Naive thymus-derived CD4-positive, alpha-beta T cell (primary cell): Measurements from ENCODE around the gene ZNF92. TPM values are rescaled to one million over a fixed set of nuclear protein-coding genes. Genes with fewer than 3 reads are reported as not detected.
"Not testable (repeated sequence)": the region's sequence is repeated elsewhere in the genome, so short reads cannot be mapped to it uniquely, and the experiment has no call there.

Source experiments
- ATAC-seq: fragments of 150-1000 bp; cut with Tn5 transposase; 2 replicates; pipeline ENCODE4 v1.10.0; 2021; ENCODE audit warnings: mild to moderate bottlenecking, moderate library complexity
- CTCF ChIA-PET: fragments of 350-600 bp; sonication (Branson Sonifier 250); formaldehyde crosslinking; loops from one replicate; lab custom pipeline; 2021; ENCODE audit warnings: antibody characterized with exemption; lab: Charles Lee
- POLR2A ChIA-PET: fragments of 350-600 bp; sonication (Branson Sonifier 250); formaldehyde crosslinking; loops from one replicate; lab custom pipeline; 2021; ENCODE audit warnings: antibody characterized with exemption, inconsistent platforms; lab: Charles Lee
- DNase-seq, 9 donors: peaks; one replicate each; pipeline versions ENCODE4 v3.0.0 to v3.0.0-alpha.2; 2020 to 2022; ENCODE audit warnings: mixed read lengths in 1 of 9
- H3K27ac ChIP-seq: one replicate; pipeline ENCODE4 v1.7.0; 2013; ENCODE audit warnings: mild to moderate bottlenecking, low read depth, low read length, moderate library complexity
- H3K27me3 ChIP-seq, 2 donors: one replicate each; pipeline ENCODE4 v1.7.0; 2013; ENCODE audit warnings: low read length in 2 of 2, mild to moderate bottlenecking in 2 of 2, moderate library complexity in 2 of 2; ENCODE audit not compliant: control insufficient read depth in 2 of 2, insufficient read depth in 2 of 2
- H3K36me3 ChIP-seq, 3 experiments: 1 replicate in 2 of 3; 2 replicates in 1 of 3; pipeline ENCODE4 v1.7.0; 2013; ENCODE audit warnings: low read length in 3 of 3, mild to moderate bottlenecking in 3 of 3, moderate library complexity in 1 of 3; ENCODE audit not compliant: insufficient read depth in 3 of 3, control insufficient read depth in 2 of 3
- H3K4me1 ChIP-seq, 2 donors: one replicate each; pipeline ENCODE4 v1.7.0; 2013; ENCODE audit warnings: low read length in 2 of 2, mild to moderate bottlenecking in 2 of 2, moderate library complexity in 1 of 2; ENCODE audit not compliant: control insufficient read depth in 2 of 2, insufficient read depth in 2 of 2
- H3K4me3 ChIP-seq: 2 replicates; pipeline ENCODE4 v1.7.0; 2013; ENCODE audit warnings: mild to moderate bottlenecking, low read length
- H3K9me3 ChIP-seq, 3 experiments: 1 replicate in 2 of 3; 2 replicates in 1 of 3; pipeline ENCODE4 v1.7.0; 2013; ENCODE audit warnings: low read length in 3 of 3; ENCODE audit not compliant: control insufficient read depth in 2 of 3
- H3K27ac Mint-ChIP-seq, 9 donors: one replicate each; pipeline ENCODE4 v1.8.0; 2020 to 2022; ENCODE audit warnings: mixed read lengths in 9 of 9, mild to moderate bottlenecking in 8 of 9, moderate library complexity in 5 of 9, inconsistent platforms in 2 of 9
- H3K27me3 Mint-ChIP-seq, 5 donors: one replicate each; pipeline ENCODE4 v1.8.0; 2021 to 2022; ENCODE audit warnings: mixed read lengths in 5 of 5, mild to moderate bottlenecking in 1 of 5
- H3K36me3 Mint-ChIP-seq, 5 donors: one replicate each; pipeline ENCODE4 v1.8.0; 2020 to 2022; ENCODE audit warnings: mixed read lengths in 5 of 5, mild to moderate bottlenecking in 3 of 5, inconsistent platforms in 1 of 5
- H3K4me1 Mint-ChIP-seq, 7 donors: one replicate each; pipeline ENCODE4 v1.8.0; 2020 to 2022; ENCODE audit warnings: mixed read lengths in 7 of 7, mild to moderate bottlenecking in 3 of 7, inconsistent platforms in 1 of 7
- H3K4me3 Mint-ChIP-seq, 10 donors: one replicate each; pipeline ENCODE4 v1.8.0; 2020 to 2022; ENCODE audit warnings: mild to moderate bottlenecking in 10 of 10, mixed read lengths in 10 of 10, moderate library complexity in 6 of 10, inconsistent platforms in 2 of 10
- H3K9me3 Mint-ChIP-seq, 11 donors: one replicate each; pipeline ENCODE4 v1.8.0; 2020 to 2022; ENCODE audit warnings: mixed read lengths in 11 of 11, mild to moderate bottlenecking in 4 of 11, inconsistent platforms in 1 of 11, moderate library complexity in 1 of 11
- intact Hi-C, 2 donors: fragments of 100-400 bp; cut with micrococcal nuclease; formaldehyde crosslinking; loops; one replicate each; pipeline ENCODE4 v1.15.1; 2023
- polyA plus RNA-seq, 2 donors: library from polyadenylated mRNA; unstranded; fragments of 300-500 nt; fragmentation: Illumina TruSeq; gene quantifications; one replicate each; pipeline ENCODE4 v1.2.3, GENCODE V29; 2021
- total RNA-seq, 6 experiments: library from RNA in 5 of 6; stranded (reverse) in 5 of 6; gene quantifications; 1 replicate in 5 of 6; 2 replicates in 1 of 6; pipeline ENCODE4 v1.2.3 and lab custom pipeline; 2021 to 2026

ZNF92 gene
- total and polyA plus RNA-seq, 7 experiments from 2014 or later, result 8.4 to 22.5 (median 18.5) TPM

DNA sequence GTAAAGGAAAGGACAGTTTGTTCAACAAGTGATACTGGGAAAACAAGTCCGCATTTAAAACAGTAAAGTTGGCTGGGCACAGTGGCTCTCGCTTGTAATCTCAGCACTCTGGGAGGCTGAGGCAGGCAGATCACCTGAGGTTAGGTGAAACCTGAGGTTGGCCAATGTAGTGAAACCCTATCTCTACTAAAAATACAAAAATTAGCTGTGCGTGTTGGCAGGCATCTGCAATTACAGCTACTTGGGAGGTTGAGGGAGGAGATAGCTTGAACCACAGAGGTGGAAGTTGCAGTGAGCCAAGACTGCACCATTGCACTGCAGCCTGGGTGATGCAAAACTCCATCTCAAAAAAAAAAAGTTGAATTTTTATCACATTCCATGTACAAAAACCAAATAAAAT lies 35.7 kb downstream of the ZNF92 start:
- ATAC-seq (no peak), DNase-seq (no peak)
- Mint-ChIP-seq H3K4me1 (no peaks in the 10 kb centered on the region), H3K27ac (no peak overlapping the region), H3K9me3 (peaks cover 5 to 61% (median 29%) of the 10 kb centered on the region in 11 donors), H3K27me3 (peaks cover 0 to 10% (median 5%) of the 10 kb centered on the region in 5 donors), H3K4me3 (no peak overlapping the region), H3K36me3 (peaks cover 0 to 17% (median 6%) of the 10 kb centered on the region in 5 donors)
- Histone ChIP-seq H3K4me3 (no peak overlapping the region), H3K9me3 (peaks cover 0 to 32% (median 5%) of the 10 kb centered on the region in 3 experiments), H3K27ac (no peak overlapping the region), H3K27me3 (no peaks in the 10 kb centered on the region), H3K36me3 (no peaks in the 10 kb centered on the region), H3K4me1 (no peaks in the 10 kb centered on the region)
- ChIA-PET POLR2A (no interaction called here), CTCF (no interaction called here)
- intact Hi-C loops, result no loop called here

DNA sequence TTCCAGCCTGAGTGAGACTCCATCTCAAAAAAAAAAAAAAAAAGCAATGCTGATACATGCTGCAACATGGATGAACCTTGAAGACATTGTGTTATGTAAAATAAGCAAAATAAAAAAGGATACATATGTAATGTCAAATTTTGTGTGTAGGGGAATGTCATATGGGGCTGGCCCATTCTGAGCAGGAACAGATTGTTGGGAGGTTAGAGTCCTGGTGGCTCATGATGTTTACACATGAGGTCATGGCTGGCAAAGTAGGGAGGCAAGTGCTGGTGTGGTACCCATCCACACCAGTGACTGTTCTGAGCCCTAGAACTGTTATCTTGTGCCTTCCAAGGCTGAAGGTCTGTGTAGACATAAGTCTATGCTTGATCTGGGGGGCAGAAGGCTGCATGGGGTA lies 37.6 kb downstream of the ZNF92 start:
- peaks cover 0 to 9% (median 0%) of the 10 kb centered on the region in 5 donors for H3K36me3 Mint-ChIP-seq
- H3K9me3 Mint-ChIP-seq, result peaks cover 8 to 55% (median 17%) of the 10 kb centered on the region in 11 donors
- no peak overlapping the region for H3K27ac Mint-ChIP-seq
- ATAC-seq (no peak), DNase-seq (no peak)
- Histone ChIP-seq H3K9me3 (peaks cover 0 to 13% (median 0%) of the 10 kb centered on the region in 3 experiments), H3K27me3 (no peaks in the 10 kb centered on the region), H3K36me3 (no peaks in the 10 kb centered on the region), H3K27ac (no peak overlapping the region), H3K4me3 (no peak overlapping the region), H3K4me1 (no peaks in the 10 kb centered on the region)
- peaks cover 0 to 11% (median 9%) of the 10 kb centered on the region in 5 donors for H3K27me3 Mint-ChIP-seq
- intact Hi-C loops, result no loop called here
- ChIA-PET CTCF (no interaction called here), POLR2A (no interaction called here)
- no peaks in the 10 kb centered on the region for H3K4me1 Mint-ChIP-seq
- H3K4me3 Mint-ChIP-seq, result no peak overlapping the region

- no peak overlapping the region for H3K4me3 Mint-ChIP-seq
- POLR2A ChIA-PET, result no interaction called here
- H3K4me1 Mint-ChIP-seq, result no peaks in the 10 kb centered on the region
- Histone ChIP-seq H3K27me3 (no peaks in the 10 kb centered on the region), H3K4me1 (no peaks in the 10 kb centered on the region), H3K4me3 (no peak overlapping the region), H3K27ac (no peak overlapping the region), H3K9me3 (peaks cover 0 to 16% (median 0%) of the 10 kb centered on the region in 3 experiments), H3K36me3 (no peaks in the 10 kb centered on the region)
- no peak overlapping the region for H3K27ac Mint-ChIP-seq
- peaks cover 0 to 7% (median 5%) of the 10 kb centered on the region in 5 donors for H3K36me3 Mint-ChIP-seq
- H3K9me3 Mint-ChIP-seq, result peaks cover 9 to 84% (median 37%) of the 10 kb centered on the region in 11 donors
- CTCF ChIA-PET, result no interaction called here
- DNase-seq, result no peak
- intact Hi-C loops, result no loop called here
- peaks cover 0 to 12% (median 5%) of the 10 kb centered on the region in 5 donors for H3K27me3 Mint-ChIP-seq
- no peak for ATAC-seq
Observed at GRCh38 chr7:65422670-65423069, 49.0 kb downstream of the ZNF92 start.

DNA sequence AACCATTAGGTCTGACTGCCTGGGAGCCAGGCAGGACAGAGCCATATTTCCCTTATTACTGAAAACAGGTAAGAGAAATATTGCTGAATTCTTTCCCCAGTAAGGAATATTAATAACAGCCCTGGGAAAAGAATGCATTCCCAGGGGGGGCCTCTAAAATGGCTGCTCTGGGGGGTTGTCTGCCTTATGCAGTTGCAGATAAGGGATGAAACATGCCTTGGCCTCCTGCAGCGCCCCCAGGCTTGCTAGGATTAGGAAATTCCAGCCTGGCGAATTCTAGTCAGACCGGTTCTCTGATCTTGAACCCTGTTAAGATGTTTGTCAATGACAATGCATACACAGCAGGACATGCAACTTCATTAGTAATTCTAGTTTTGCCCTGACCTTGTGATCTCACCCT lies 49.6 kb downstream of the ZNF92 start:
- H3K27me3 Mint-ChIP-seq, result peaks cover 0 to 12% (median 5%) of the 10 kb centered on the region in 5 donors
- H3K36me3 Mint-ChIP-seq, H3K4me1 Mint-ChIP-seq, CTCF ChIA-PET, H3K27ac ChIP-seq, H3K27me3 ChIP-seq, H3K4me3 Mint-ChIP-seq, intact Hi-C loops, H3K36me3 ChIP-seq, H3K4me1 ChIP-seq, ATAC-seq, POLR2A ChIA-PET, DNase-seq, H3K27ac Mint-ChIP-seq, H3K4me3 ChIP-seq: not testable (repeated sequence)
- peaks cover 0 to 16% (median 0%) of the 10 kb centered on the region in 3 experiments for H3K9me3 ChIP-seq
- H3K9me3 Mint-ChIP-seq, result peaks cover 9 to 86% (median 40%) of the 10 kb centered on the region in 11 donors

DNA sequence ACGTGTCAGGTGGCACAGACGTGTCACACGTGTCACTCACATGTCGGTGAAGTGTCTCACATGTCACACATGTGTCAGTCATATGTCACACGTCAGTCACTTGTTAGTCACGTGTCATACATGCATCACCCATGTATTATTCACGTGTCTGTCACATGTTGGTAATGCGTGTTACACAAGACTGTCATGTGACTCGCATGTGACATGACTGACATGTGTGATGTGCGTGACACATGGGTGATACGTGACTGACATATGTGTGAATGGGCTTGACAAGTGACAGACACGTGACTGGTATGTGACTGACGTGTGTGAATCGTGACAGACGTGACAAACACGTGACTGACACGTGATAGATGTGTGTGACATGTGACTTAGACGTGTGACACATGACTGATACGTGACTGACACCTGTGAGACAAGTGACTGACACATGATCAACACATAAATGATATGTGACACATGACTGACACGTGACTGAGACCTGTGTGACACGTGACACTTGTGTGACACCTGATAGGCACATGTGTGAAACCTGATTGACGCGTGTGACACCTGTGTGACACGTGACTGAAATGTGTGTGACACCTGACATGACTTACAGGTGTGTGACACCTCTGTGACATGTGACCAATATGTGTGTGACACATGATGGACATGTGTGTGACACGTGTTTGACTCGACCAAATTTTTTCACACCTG lies 56.1 kb downstream of the ZNF92 start:
- Mint-ChIP-seq H3K4me1 (peaks cover 0 to 2% (median 0%) of the 10 kb centered on the region in 7 donors), H3K4me3 (no peak overlapping the region), H3K27ac (no peak overlapping the region), H3K27me3 (peaks cover 0 to 12% (median 0%) of the 10 kb centered on the region in 5 donors), H3K9me3 (peaks cover 9 to 63% (median 22%) of the 10 kb centered on the region in 11 donors), H3K36me3 (peaks cover 0 to 7% (median 4%) of the 10 kb centered on the region in 5 donors)
- ChIA-PET POLR2A (no interaction called here), CTCF (no interaction called here)
- no peaks in the 10 kb centered on the region for H3K4me1 ChIP-seq
- DNase-seq, result no peak
- no peak overlapping the region for H3K27ac ChIP-seq
- H3K4me3 ChIP-seq, result no peak overlapping the region
- H3K36me3 ChIP-seq, result no peaks in the 10 kb centered on the region
- H3K27me3 ChIP-seq, result no peaks in the 10 kb centered on the region
- ATAC-seq, result no peak
- H3K9me3 ChIP-seq, result no peaks in the 10 kb centered on the region
- intact Hi-C loops, result no loop called here

DNA sequence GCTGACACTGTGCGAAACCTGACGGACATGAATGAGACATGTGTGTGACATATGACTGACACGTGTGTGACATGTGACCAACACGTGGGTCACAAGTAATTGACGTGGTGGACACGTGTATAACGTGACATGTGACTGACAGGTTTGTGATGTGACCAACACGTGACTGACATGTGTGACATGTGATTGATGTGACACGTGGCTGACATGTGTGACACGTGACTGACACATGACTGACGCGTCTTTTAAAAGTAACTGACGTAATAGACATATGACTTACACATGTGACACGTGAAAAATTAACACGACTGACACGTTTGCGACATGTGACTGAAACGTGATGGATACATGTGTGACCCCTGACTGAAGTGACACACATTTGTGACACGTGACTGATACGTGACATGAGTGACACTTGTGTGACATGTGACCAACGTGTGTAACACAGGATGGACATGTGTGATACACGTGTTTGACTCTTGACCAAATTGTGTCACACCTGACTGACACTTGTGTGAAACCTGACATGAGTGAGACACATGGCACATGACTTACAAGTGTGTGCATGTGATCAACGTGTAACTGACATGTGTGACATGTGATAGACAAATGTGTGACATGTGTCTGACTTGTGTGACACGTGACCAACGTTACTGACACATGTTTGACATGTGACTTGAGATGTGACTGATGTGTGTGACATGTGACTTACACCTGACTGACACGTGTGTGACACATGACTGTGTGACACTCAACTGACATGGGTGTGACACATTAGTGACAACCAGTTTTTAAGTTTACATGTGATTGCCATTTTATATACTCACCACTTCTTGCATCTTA lies 56.9 kb downstream of the ZNF92 start:
- POLR2A ChIA-PET, result no interaction called here
- Mint-ChIP-seq H3K36me3 (peaks cover 0 to 4% (median 2%) of the 10 kb centered on the region in 5 donors), H3K27me3 (peaks cover 0 to 12% (median 1%) of the 10 kb centered on the region in 5 donors), H3K4me1 (peaks cover 0 to 2% (median 0%) of the 10 kb centered on the region in 7 donors), H3K9me3 (peaks cover 9 to 55% (median 19%) of the 10 kb centered on the region in 11 donors), H3K27ac (no peak overlapping the region), H3K4me3 (no peak overlapping the region)
- intact Hi-C loops, result no loop called here
- no peak overlapping the region for H3K27ac ChIP-seq
- H3K4me3 ChIP-seq, result no peak overlapping the region
- no peak for ATAC-seq
- H3K4me1 ChIP-seq, result no peaks in the 10 kb centered on the region
- no peaks in the 10 kb centered on the region for H3K27me3 ChIP-seq
- DNase-seq, result no peak
- CTCF ChIA-PET, result no interaction called here
- no peaks in the 10 kb centered on the region for H3K36me3 ChIP-seq
- no peaks in the 10 kb centered on the region for H3K9me3 ChIP-seq
